Suprapubic skin (tissue), 4 donors: ENCODE measurements around the gene ARHGAP18. TPM values are rescaled to one million over a fixed set of nuclear protein-coding genes. Genes with fewer than 3 reads are reported as not detected.
A peak's percentile ranks its signal among the peaks of the same experiment; 100 is the strongest.

ENCODE experiments used
- DNase-seq, 2 donors: peaks; one replicate each; pipeline ENCODE4 v3.0.0-alpha.2; 2019; ENCODE audit warnings: low spot score in 2 of 2
- H3K27ac ChIP-seq: fragments of 200-600 bp; sonication (generic); one replicate; pipeline ENCODE4 v1.5.1; 2019
- H3K27me3 ChIP-seq: fragments of 200-600 bp; sonication (generic); one replicate; pipeline ENCODE4 v1.5.1; 2019
- H3K36me3 ChIP-seq: fragments of 200-600 bp; sonication (generic); one replicate; pipeline ENCODE4 v1.5.1; 2019
- H3K4me1 ChIP-seq: fragments of 200-600 bp; sonication (generic); one replicate; pipeline ENCODE4 v1.5.1; 2019
- H3K4me3 ChIP-seq: fragments of 200-600 bp; sonication (generic); one replicate; pipeline ENCODE4 v1.5.1; 2019; ENCODE audit warnings: mild to moderate bottlenecking
- H3K9me3 ChIP-seq: fragments of 200-600 bp; sonication (generic); one replicate; pipeline ENCODE4 v1.5.1; 2019
- EP300 ChIP-seq: sonication (generic); formaldehyde crosslinking; IDR thresholded peaks from one replicate; pipeline ENCODE4 v1.6.1; 2017; ENCODE audit warnings: antibody characterized with exemption
- POLR2A ChIP-seq, 2 donors: fragments of 450-650 bp; IDR thresholded peaks; one replicate each; pipeline ENCODE4 v1.6.1; 2017; ENCODE audit warnings: antibody characterized with exemption in 2 of 2, mild to moderate bottlenecking in 2 of 2, moderate library complexity in 2 of 2
- POLR2AphosphoS5 ChIP-seq, 3 donors: sonication (generic); formaldehyde crosslinking; IDR thresholded peaks; one replicate each; pipeline ENCODE4 v1.6.1; 2017; ENCODE audit warnings: antibody characterized with exemption in 3 of 3
- WGBS: methylation state at CpG from one replicate; pipeline ENCODE4 v1.1.5; 2018; 5-methylcytosine and 5-hydroxymethylcytosine counted together
- total RNA-seq, 4 donors: library from RNA; depleted of rRNA; stranded (reverse); fragments of >200 nt; gene quantifications; one replicate each; pipeline ENCODE4 v1.1.0, GENCODE V29; 2016
- TF ChIP-seq, protein P1 (sequence below), 2 donors: fragments of 200-600 bp in 1 of 2; fragments of 450-650 bp in 1 of 2; sonication (generic) in 1 of 2; IDR thresholded peaks; one replicate each; pipeline ENCODE4 v1.5.1; 2016 to 2019; ENCODE audit warnings: antibody characterized with exemption in 2 of 2, mild to moderate bottlenecking in 1 of 2, moderate library complexity in 1 of 2

The ARHGAP18 gene
- total RNA-seq, 4 donors from 2014 or later, result 7.1 to 14.2 (median 11.0) TPM

DNA sequence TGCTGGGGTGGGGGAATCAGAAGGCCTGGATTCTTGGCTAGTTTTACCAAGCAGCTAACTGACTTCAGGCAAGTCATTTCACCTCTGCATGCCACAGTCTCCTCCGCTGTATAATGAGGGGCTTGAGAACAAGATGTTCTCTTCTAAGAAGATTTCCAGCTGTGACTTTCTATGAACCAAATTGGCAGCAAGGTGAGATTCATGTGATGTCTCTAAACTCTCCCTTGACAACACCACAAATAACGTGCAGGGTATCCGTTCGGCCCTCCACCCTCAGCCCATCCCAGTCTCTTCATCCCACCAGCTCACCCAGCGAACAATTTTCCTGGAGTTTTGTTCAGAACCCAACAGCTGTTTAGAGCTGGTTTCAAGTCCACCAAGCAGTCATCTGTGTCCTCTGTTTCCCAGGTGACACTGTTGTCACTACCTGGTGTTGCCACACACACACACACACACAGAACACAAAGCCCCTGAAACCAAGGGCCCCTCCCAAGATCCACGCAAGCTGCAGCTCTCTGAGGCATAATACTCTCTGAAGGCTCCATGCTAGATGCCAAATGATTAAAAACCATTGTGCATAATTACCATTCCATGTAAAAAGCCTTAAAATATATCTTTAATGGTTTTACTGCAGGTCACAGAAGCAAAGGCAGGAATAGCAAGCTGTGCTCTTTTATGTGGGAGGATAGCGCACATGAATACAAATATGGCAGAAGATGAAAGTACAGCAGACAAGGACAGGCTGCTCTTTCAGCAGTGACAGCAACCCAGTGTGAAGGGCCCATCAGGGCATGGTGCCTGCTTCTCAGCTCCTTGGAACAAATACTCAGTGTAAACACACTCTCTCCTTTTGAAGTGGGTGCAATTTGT lies 48.2 kb downstream of the ARHGAP18 start:
- H3K9me3 ChIP-seq, result no peaks in the 10 kb centered on the region
- peaks cover 33% of the 10 kb centered on the region for H3K4me1 ChIP-seq
- 84% methylated on average over 7 of the region's 7 CpGs for WGBS
- no peak overlapping the region for H3K4me3 ChIP-seq
- TF ChIP-seq POLR2AphosphoS5 (IDR thresholded peaks at IDR 0.05), result peak in 1 of 3 donors; percentile 59
- TF ChIP-seq, protein P1, sequence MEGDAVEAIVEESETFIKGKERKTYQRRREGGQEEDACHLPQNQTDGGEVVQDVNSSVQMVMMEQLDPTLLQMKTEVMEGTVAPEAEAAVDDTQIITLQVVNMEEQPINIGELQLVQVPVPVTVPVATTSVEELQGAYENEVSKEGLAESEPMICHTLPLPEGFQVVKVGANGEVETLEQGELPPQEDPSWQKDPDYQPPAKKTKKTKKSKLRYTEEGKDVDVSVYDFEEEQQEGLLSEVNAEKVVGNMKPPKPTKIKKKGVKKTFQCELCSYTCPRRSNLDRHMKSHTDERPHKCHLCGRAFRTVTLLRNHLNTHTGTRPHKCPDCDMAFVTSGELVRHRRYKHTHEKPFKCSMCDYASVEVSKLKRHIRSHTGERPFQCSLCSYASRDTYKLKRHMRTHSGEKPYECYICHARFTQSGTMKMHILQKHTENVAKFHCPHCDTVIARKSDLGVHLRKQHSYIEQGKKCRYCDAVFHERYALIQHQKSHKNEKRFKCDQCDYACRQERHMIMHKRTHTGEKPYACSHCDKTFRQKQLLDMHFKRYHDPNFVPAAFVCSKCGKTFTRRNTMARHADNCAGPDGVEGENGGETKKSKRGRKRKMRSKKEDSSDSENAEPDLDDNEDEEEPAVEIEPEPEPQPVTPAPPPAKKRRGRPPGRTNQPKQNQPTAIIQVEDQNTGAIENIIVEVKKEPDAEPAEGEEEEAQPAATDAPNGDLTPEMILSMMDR (IDR thresholded peaks at IDR 0.05), result no peak
- H3K27ac ChIP-seq, result peak overlapping the region; percentile 69
- no peak for DNase-seq
- H3K27me3 ChIP-seq, result no peaks in the 10 kb centered on the region
- no peaks in the 10 kb centered on the region for H3K36me3 ChIP-seq

GRCh38 chr6:129660346-129660676 lies 49.7 kb downstream of the ARHGAP18 start:
- no peaks in the 10 kb centered on the region for H3K9me3 ChIP-seq
- no peaks in the 10 kb centered on the region for H3K36me3 ChIP-seq
- no peak for DNase-seq
- peaks cover 34% of the 10 kb centered on the region for H3K4me1 ChIP-seq
- peak overlapping the region; percentile 51 for H3K27ac ChIP-seq
- H3K27me3 ChIP-seq, result no peaks in the 10 kb centered on the region
- H3K4me3 ChIP-seq, result peak overlapping the region; percentile 11
- TF ChIP-seq, protein P1 (IDR thresholded peaks at IDR 0.05), result no peak
- TF ChIP-seq POLR2A (IDR thresholded peaks at IDR 0.05), result no peak
- TF ChIP-seq POLR2AphosphoS5 (IDR thresholded peaks at IDR 0.05), result no peak
- TF ChIP-seq EP300, result no peak
- WGBS, result 40% methylated on average over 2 of the region's 2 CpGs

GRCh38 chr6:129659590-129660345 lies 50.2 kb downstream of the ARHGAP18 start:
- Histone ChIP-seq H3K9me3 (no peaks in the 10 kb centered on the region), H3K27ac (peak overlapping the region; percentile 51), H3K4me1 (peaks cover 34% of the 10 kb centered on the region), H3K4me3 (peak overlapping the region; percentile 11), H3K27me3 (no peaks in the 10 kb centered on the region), H3K36me3 (no peaks in the 10 kb centered on the region)
- 63% methylated on average over 14 of the region's 14 CpGs for WGBS
- TF ChIP-seq, protein P1 (IDR thresholded peaks at IDR 0.05), result no peak
- TF ChIP-seq EP300 (no peak), POLR2A (IDR thresholded peaks at IDR 0.05) (no peak), POLR2AphosphoS5 (IDR thresholded peaks at IDR 0.05) (no peak)
- no peak for DNase-seq

GRCh38 chr6:129659167-129659566 lies 50.8 kb downstream of the ARHGAP18 start:
- Histone ChIP-seq H3K36me3 (no peaks in the 10 kb centered on the region), H3K27me3 (no peaks in the 10 kb centered on the region), H3K27ac (no peak overlapping the region), H3K4me3 (no peak overlapping the region), H3K4me1 (peaks cover 34% of the 10 kb centered on the region), H3K9me3 (no peaks in the 10 kb centered on the region)
- WGBS, result 78% methylated on average over 3 of the region's 3 CpGs
- TF ChIP-seq, protein P1 (IDR thresholded peaks at IDR 0.05), result no peak
- no peak for TF ChIP-seq POLR2A (IDR thresholded peaks at IDR 0.05)
- TF ChIP-seq EP300, result no peak
- TF ChIP-seq POLR2AphosphoS5 (IDR thresholded peaks at IDR 0.05), result no peak
- DNase-seq, result no peak

DNA sequence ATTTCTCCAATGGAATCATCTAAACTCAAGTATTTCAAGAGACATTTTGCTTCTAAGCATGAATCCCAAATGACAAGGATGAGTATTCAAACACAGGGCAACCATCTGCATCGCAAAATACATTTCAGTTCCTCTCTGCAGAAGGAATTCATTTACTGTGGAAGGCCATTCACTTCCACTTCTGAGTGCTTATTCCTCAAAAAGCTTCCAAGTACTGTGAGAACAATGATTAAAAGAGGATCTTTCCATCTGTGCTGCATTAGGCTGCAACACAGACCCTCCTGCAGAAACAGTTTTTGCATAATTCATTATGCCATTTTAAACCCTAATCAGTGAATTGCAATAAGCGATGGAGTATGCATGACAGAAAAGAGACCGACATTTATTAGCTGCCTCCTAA lies 52.5 kb downstream of the ARHGAP18 start:
- DNase-seq, result no peak
- H3K27ac ChIP-seq, result no peak overlapping the region
- no peaks in the 10 kb centered on the region for H3K27me3 ChIP-seq
- H3K4me3 ChIP-seq, result no peak overlapping the region
- no peaks in the 10 kb centered on the region for H3K36me3 ChIP-seq
- no peak for TF ChIP-seq EP300
- TF ChIP-seq, protein P1 (IDR thresholded peaks at IDR 0.05), result no peak
- TF ChIP-seq POLR2A (IDR thresholded peaks at IDR 0.05), result no peak
- no peak for TF ChIP-seq POLR2AphosphoS5 (IDR thresholded peaks at IDR 0.05)
- WGBS, result 59% methylated on average over 3 of the region's 3 CpGs
- H3K4me1 ChIP-seq, result peaks cover 29% of the 10 kb centered on the region
- H3K9me3 ChIP-seq, result no peaks in the 10 kb centered on the region
